ENCODE measurements around the gene SPON2. TPM values are rescaled to one million over a fixed set of nuclear protein-coding genes. Genes with fewer than 3 reads are reported as not detected.
A peak's percentile ranks its signal among the peaks of the same experiment; 100 is the strongest.

SPON2 gene
- total RNA-seq, 1 experiment from 2014 or later = 3.8 TPM

- peak; percentile 38 for DNase-seq (ENCODE audit: low read depth)
Observed at GRCh38 chr4:1195109-1195671, 22.8 kb upstream of the SPON2 start.

- peak; percentile 64 for DNase-seq (ENCODE audit: low read depth)
Observed at GRCh38 chr4:1194010-1194900, 21.9 kb upstream of the SPON2 start.

- DNase-seq (ENCODE audit: low read depth) = no peak
Observed at GRCh38 chr4:1193206-1194009, 21.0 kb upstream of the SPON2 start.

GRCh38 chr4:1192493-1193205 lies 20.3 kb upstream of the SPON2 start:
- DNase-seq (ENCODE audit: low read depth) = peak; percentile 76

GRCh38 chr4:1192091-1192492 lies 19.7 kb upstream of the SPON2 start:
- DNase-seq (ENCODE audit: low read depth) = peak; percentile 92

GRCh38 chr4:1191621-1192020 lies 19.2 kb upstream of the SPON2 start:
- DNase-seq (ENCODE audit: low read depth) = no peak

GRCh38 chr4:1187182-1187581 lies 14.8 kb upstream of the SPON2 start:
- DNase-seq (ENCODE audit: low read depth) = no peak

- DNase-seq (ENCODE audit: low read depth) = no peak
Observed at GRCh38 chr4:1183985-1184773, 11.8 kb upstream of the SPON2 start.

- no peak for DNase-seq (ENCODE audit: low read depth)
Observed at GRCh38 chr4:1182313-1182712, 9.9 kb upstream of the SPON2 start.

GRCh38 chr4:1180663-1181062 lies 8.3 kb upstream of the SPON2 start:
- DNase-seq (ENCODE audit: low read depth) = no peak

GRCh38 chr4:1179976-1180375 lies 7.6 kb upstream of the SPON2 start:
- DNase-seq (ENCODE audit: low read depth) = no peak

- DNase-seq (ENCODE audit: low read depth) = no peak
Observed at GRCh38 chr4:1179089-1179441, 6.7 kb upstream of the SPON2 start.

GRCh38 chr4:1178300-1179088 lies 6.1 kb upstream of the SPON2 start:
- DNase-seq (ENCODE audit: low read depth) = no peak

GRCh38 chr4:1177274-1178141 lies 5.1 kb upstream of the SPON2 start:
- peak; percentile 40 for DNase-seq (ENCODE audit: low read depth)

- DNase-seq (ENCODE audit: low read depth) = no peak
Observed at GRCh38 chr4:1176398-1177273, 4.3 kb upstream of the SPON2 start.

GRCh38 chr4:1175635-1176229 lies 3.3 kb upstream of the SPON2 start:
- DNase-seq (ENCODE audit: low read depth) = no peak

- no peak for DNase-seq (ENCODE audit: low read depth)
Observed at GRCh38 chr4:1174941-1175634, 2.7 kb upstream of the SPON2 start.
